Upper lobe of right lung (tissue), 1 donor: Measurements from ENCODE around the gene TBCD. TPM values are rescaled to one million over a fixed set of nuclear protein-coding genes. Genes with fewer than 3 reads are reported as not detected.

Experiments used
- ATAC-seq: fragments of 200-7000 bp; cut with Tn5 transposase; one replicate; pipeline ENCODE4 v1.9.1; 2020; ENCODE audit warnings: mild to moderate bottlenecking, moderate library complexity
- DNase-seq: peaks from one replicate; pipeline ENCODE4 v3.0.0-alpha.2; 2020
- H3K27ac ChIP-seq: fragments of 200-600 bp; one replicate; pipeline ENCODE4 v1.8.0; 2022
- H3K27me3 ChIP-seq: fragments of 200-600 bp; one replicate; pipeline ENCODE4 v1.8.0; 2022; ENCODE audit warnings: mild to moderate bottlenecking
- H3K36me3 ChIP-seq: fragments of 200-600 bp; one replicate; pipeline ENCODE4 v1.8.0; 2022
- H3K4me1 ChIP-seq: fragments of 200-600 bp; one replicate; pipeline ENCODE4 v1.8.0; 2022
- H3K4me3 ChIP-seq: fragments of 200-600 bp; one replicate; pipeline ENCODE4 v1.8.0; 2022; ENCODE audit warnings: mild to moderate bottlenecking
- H3K9me3 ChIP-seq: fragments of 200-600 bp; one replicate; pipeline ENCODE4 v1.8.0; 2022
- CTCF ChIP-seq: fragments of 200-600 bp; IDR thresholded peaks from one replicate; pipeline ENCODE4 v1.8.0; 2022; ENCODE audit warnings: antibody characterized with exemption
- intact Hi-C: fragments of 100-400 bp; cut with DNase I; formaldehyde crosslinking; loops from one replicate; pipeline ENCODE4 v1.11.0; 2022
- total RNA-seq: library from RNA; stranded (reverse); fragmentation: NEBNext Ultra II Directional; extraction: Animal tissue kit (Norgen Biotek cat#: 25700); gene quantifications from one replicate; pipeline ENCODE4 v1.2.1, GENCODE V29; 2021
- donor health status: DM: no; HTN: yes; CAD: no; lungs with severe emphysema.

Gene TBCD
- total RNA-seq, 1 donor from 2014 or later: 84.5 TPM

- peak; percentile 98 for DNase-seq
- ATAC-seq: peak; percentile 98
- Histone ChIP-seq H3K9me3 (no peaks in the 10 kb centered on the region), H3K36me3 (peaks cover 14% of the 10 kb centered on the region), H3K4me1 (peaks cover 15% of the 10 kb centered on the region), H3K4me3 (peak within 1 kb of the TSS; percentile 69), H3K27me3 (no peaks in the 10 kb centered on the region), H3K27ac (peak within 1 kb of the TSS; percentile 74)
- no peak for TF ChIP-seq CTCF
- intact Hi-C loops: no loop called here
Observed at GRCh38 chr17:82716203-82717010, 35.5 kb upstream of the TBCD start, which contains the start of gene FN3KRP. FN3KRP (plus strand) TSS chr17:82716706; CDS start chr17:82716756, 50 bp downstream.

GRCh38 chr17:82718986-82719685, 32.7 kb upstream of the TBCD start:
- no peak overlapping the region for H3K4me3 ChIP-seq
- H3K36me3 ChIP-seq: peaks cover 28% of the 10 kb centered on the region
- TF ChIP-seq CTCF: no peak
- H3K27ac ChIP-seq: no peak overlapping the region
- DNase-seq (no peak), ATAC-seq (no peak)
- intact Hi-C loops: no loop called here
- no peaks in the 10 kb centered on the region for H3K9me3 ChIP-seq
- peaks cover 15% of the 10 kb centered on the region for H3K4me1 ChIP-seq
- H3K27me3 ChIP-seq: no peaks in the 10 kb centered on the region

- no peaks in the 10 kb centered on the region for H3K27me3 ChIP-seq
- no peak for DNase-seq
- TF ChIP-seq CTCF: no peak
- ATAC-seq: no peak
- intact Hi-C loops: no loop called here
- H3K27ac ChIP-seq: no peak overlapping the region
- no peaks in the 10 kb centered on the region for H3K9me3 ChIP-seq
- no peak overlapping the region for H3K4me3 ChIP-seq
- peaks cover 15% of the 10 kb centered on the region for H3K4me1 ChIP-seq
- H3K36me3 ChIP-seq: peaks cover 28% of the 10 kb centered on the region
Observed at GRCh38 chr17:82720204-82720603, 31.7 kb upstream of the TBCD start.

GRCh38 chr17:82722341-82723013, 29.4 kb upstream of the TBCD start:
- intact Hi-C loops: no loop called here
- Histone ChIP-seq H3K27me3 (no peaks in the 10 kb centered on the region), H3K4me3 (no peak overlapping the region), H3K4me1 (peaks cover 8% of the 10 kb centered on the region), H3K9me3 (no peaks in the 10 kb centered on the region), H3K36me3 (peaks cover 43% of the 10 kb centered on the region), H3K27ac (no peak overlapping the region)
- DNase-seq (no peak), ATAC-seq (no peak)
- no peak for TF ChIP-seq CTCF

GRCh38 chr17:82723169-82723807, 28.6 kb upstream of the TBCD start:
- intact Hi-C loops: no loop called here
- Histone ChIP-seq H3K4me1 (no peaks in the 10 kb centered on the region), H3K27me3 (no peaks in the 10 kb centered on the region), H3K27ac (no peak overlapping the region), H3K4me3 (no peak overlapping the region), H3K36me3 (peaks cover 46% of the 10 kb centered on the region), H3K9me3 (no peaks in the 10 kb centered on the region)
- DNase-seq (no peak), ATAC-seq (peak; percentile 26)
- TF ChIP-seq CTCF: no peak
